Liver (tissue), 9 donors: Measurements from ENCODE around the gene STARD3. TPM values are rescaled to one million over a fixed set of nuclear protein-coding genes. Genes with fewer than 3 reads are reported as not detected.

Experiments used
- DNase-seq: peaks from one replicate; pipeline ENCODE4 v3.0.0-alpha.2; 2017; ENCODE audit warnings: low spot score
- H3K27ac ChIP-seq, 2 donors: one replicate each; pipeline ENCODE4 v1.7.0; 2013; ENCODE audit warnings: inconsistent platforms in 2 of 2, low read length in 2 of 2, control low read depth in 1 of 2, low read depth in 1 of 2, mild to moderate bottlenecking in 1 of 2
- H3K27me3 ChIP-seq, 4 donors: one replicate each; pipeline versions ENCODE4 v1.6.1 to v1.7.0; 2013; ENCODE audit warnings: low read length in 3 of 4, inconsistent platforms in 1 of 4, mild to moderate bottlenecking in 1 of 4, moderate library complexity in 1 of 4; ENCODE audit not compliant: control insufficient read depth in 4 of 4, insufficient read depth in 4 of 4
- H3K36me3 ChIP-seq, 4 donors: one replicate each; pipeline versions ENCODE4 v1.6.1 to v1.7.0; 2013; ENCODE audit warnings: low read length in 3 of 4, mild to moderate bottlenecking in 3 of 4, low read depth in 1 of 4, moderate library complexity in 1 of 4; ENCODE audit not compliant: control insufficient read depth in 4 of 4, insufficient read depth in 3 of 4
- H3K4me1 ChIP-seq, 4 donors: one replicate each; pipeline versions ENCODE4 v1.6.1 to v1.7.0; 2013; ENCODE audit warnings: low read length in 3 of 4, mild to moderate bottlenecking in 3 of 4, moderate library complexity in 1 of 4; ENCODE audit not compliant: control insufficient read depth in 4 of 4, insufficient read depth in 4 of 4
- H3K4me3 ChIP-seq, 3 donors: one replicate each; pipeline versions ENCODE4 v1.6.1 to v1.7.0; 2013; ENCODE audit warnings: low read length in 3 of 3, control low read depth in 1 of 3, low read depth in 1 of 3, mild to moderate bottlenecking in 1 of 3
- H3K9ac ChIP-seq, 2 donors: one replicate each; pipeline ENCODE4 v1.7.0; 2013; ENCODE audit warnings: low read length in 2 of 2, mild to moderate bottlenecking in 2 of 2, moderate library complexity in 2 of 2, control low read depth in 1 of 2, low read depth in 1 of 2
- H3K9me3 ChIP-seq, 4 donors: one replicate each; pipeline versions ENCODE4 v1.6.1 to v1.7.0; 2013; ENCODE audit warnings: low read length in 3 of 4; ENCODE audit not compliant: control insufficient read depth in 4 of 4
- ATF3 ChIP-seq: IDR thresholded peaks from 2 replicates; pipeline ENCODE4 v1.6.1; 2016; ENCODE audit warnings: antibody characterized with exemption
- CTCF ChIP-seq: fragments of 150-350 bp; IDR thresholded peaks from 2 replicates; pipeline ENCODE4 v1.5.1; 2017; ENCODE audit warnings: improper control_type of control experiment, low read depth, low read length; ENCODE audit not compliant: missing input control
- EGR1 ChIP-seq, 2 donors: IDR thresholded peaks; 2 replicates each; pipeline ENCODE4 v1.6.1; 2016 to 2018; ENCODE audit warnings: antibody characterized with exemption in 2 of 2, low read depth in 2 of 2
- FOXA1 ChIP-seq: IDR thresholded peaks from 2 replicates; pipeline ENCODE4 v1.6.1; 2016; ENCODE audit warnings: antibody characterized with exemption
- FOXA2 ChIP-seq: IDR thresholded peaks from 2 replicates; pipeline ENCODE4 v1.6.1; 2016; ENCODE audit warnings: antibody characterized with exemption
- GABPA ChIP-seq, 2 donors: IDR thresholded peaks in 1 of 2; conservative IDR thresholded peaks in 1 of 2; 2 replicates each; pipeline ENCODE4 v1.6.1; 2016; ENCODE audit warnings: antibody characterized with exemption in 2 of 2, mild to moderate bottlenecking in 1 of 2, moderate library complexity in 1 of 2
- HNF4A ChIP-seq, 2 donors: conservative IDR thresholded peaks; 2 replicates each; pipeline ENCODE4 v1.6.1; 2016; ENCODE audit warnings: antibody characterized with exemption in 2 of 2, mild to moderate bottlenecking in 2 of 2
- HNF4G ChIP-seq: IDR thresholded peaks from 2 replicates; pipeline ENCODE4 v1.6.1; 2016; ENCODE audit warnings: antibody characterized with exemption
- JUND ChIP-seq, 2 donors: IDR thresholded peaks; 2 replicates each; pipeline ENCODE4 v1.6.1; 2016; ENCODE audit warnings: antibody characterized with exemption in 2 of 2
- RAD21 ChIP-seq, 2 donors: IDR thresholded peaks; 2 replicates each; pipeline ENCODE4 v1.6.1; 2016; ENCODE audit warnings: antibody characterized with exemption in 2 of 2, mild to moderate bottlenecking in 2 of 2
- REST ChIP-seq: IDR thresholded peaks from 2 replicates; pipeline ENCODE4 v1.6.1; 2016; ENCODE audit warnings: antibody characterized with exemption, mild to moderate bottlenecking
- RXRA ChIP-seq, 2 donors: IDR thresholded peaks; 2 replicates each; pipeline ENCODE4 v1.6.1; 2017 to 2018; ENCODE audit warnings: antibody characterized with exemption in 2 of 2, mild to moderate bottlenecking in 1 of 2
- SP1 ChIP-seq: IDR thresholded peaks from 2 replicates; pipeline ENCODE4 v1.6.1; 2018; ENCODE audit warnings: antibody characterized with exemption, mild to moderate bottlenecking
- TAF1 ChIP-seq: conservative IDR thresholded peaks from 2 replicates; pipeline ENCODE4 v1.6.1; 2016; ENCODE audit warnings: antibody characterized with exemption, mild to moderate bottlenecking
- ZBTB33 ChIP-seq: IDR thresholded peaks from 2 replicates; pipeline ENCODE4 v1.6.1; 2016; ENCODE audit warnings: antibody characterized with exemption
- WGBS: extraction: QIAGEN DNeasy Blood & Tissue Kit; methylation state at CpG from one replicate; pipeline ENCODE4 v1.1.7; 2013; 5-methylcytosine and 5-hydroxymethylcytosine counted together
- polyA plus RNA-seq, 2 donors: library from polyadenylated mRNA; stranded (reverse) in 1 of 2; unstranded in 1 of 2; fragments of 200-250 nt in 1 of 2; fragments of >200 nt in 1 of 2; fragmentation: Nextera tagmentation in 1 of 2; extraction: Ambion mirVana in 1 of 2; gene quantifications; one replicate each; pipeline versions ENCODE4 v1.2.1 to v1.2.3, GENCODE V29; 2013 to 2015
- total RNA-seq, 2 donors: library from RNA; depleted of rRNA; stranded (reverse); fragments of >200 nt; gene quantifications; one replicate each; pipeline ENCODE4 v1.2.3, GENCODE V29; 2014
- TF ChIP-seq, protein P1 (sequence below): IDR thresholded peaks from 2 replicates; pipeline ENCODE4 v1.6.1; 2016; ENCODE audit warnings: antibody characterized with exemption
- donor health status: healthy.
- donor health status: healthy.
- donor health status: healthy.
- donor health status: healthy.
- donor health status: healthy.

Gene STARD3
- total and polyA plus RNA-seq, 4 donors = 15.0 to 34.0 (median 23.2) TPM

DNA sequence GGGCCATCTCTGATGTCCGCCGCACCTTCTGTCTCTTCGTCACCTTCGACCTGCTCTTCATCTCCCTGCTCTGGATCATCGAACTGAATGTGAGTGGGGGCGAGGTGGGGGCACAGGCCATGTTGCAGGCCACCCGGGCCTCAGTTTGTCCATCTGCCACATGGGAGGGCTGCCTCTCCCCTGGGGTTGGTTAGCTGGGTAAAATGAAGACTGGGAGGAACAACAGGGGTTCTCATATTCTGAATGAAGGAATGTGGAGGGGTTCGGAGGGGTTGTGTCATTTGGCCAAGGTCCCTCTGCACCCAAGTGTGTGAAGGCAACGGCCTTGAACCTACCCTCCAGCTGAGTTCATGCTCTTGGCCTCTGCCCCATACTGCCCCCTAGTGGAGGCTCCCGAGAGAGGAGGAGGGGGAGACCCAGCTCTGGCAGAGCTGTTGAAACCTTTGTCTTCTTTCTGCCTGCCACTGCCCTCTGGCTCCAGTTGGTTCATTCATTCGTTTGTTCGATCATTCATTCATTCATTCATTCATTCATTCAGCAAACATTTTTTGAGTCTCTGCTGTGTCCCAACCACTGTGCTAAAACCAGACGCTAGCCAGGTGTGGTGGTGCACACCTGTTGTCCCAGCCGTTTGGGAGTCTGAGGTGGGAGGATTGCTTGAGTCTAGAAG is 16.9 kb downstream of the STARD3 start:
- WGBS = 63% methylated on average over 14 of the region's 14 CpGs
- H3K9me3 ChIP-seq = no peaks in the 10 kb centered on the region
- H3K27me3 ChIP-seq = no peaks in the 10 kb centered on the region
- peaks cover 3 to 6% (median 4%) of the 10 kb centered on the region in 4 donors for H3K4me1 ChIP-seq
- H3K27ac ChIP-seq = no peak overlapping the region
- peak in 1 of 2 donors; percentile 60 for TF ChIP-seq HNF4A (conservative IDR thresholded peaks at IDR 0.05)
- TF ChIP-seq FOXA1 = no peak
- TF ChIP-seq ZBTB33 = no peak
- TF ChIP-seq, protein P1, sequence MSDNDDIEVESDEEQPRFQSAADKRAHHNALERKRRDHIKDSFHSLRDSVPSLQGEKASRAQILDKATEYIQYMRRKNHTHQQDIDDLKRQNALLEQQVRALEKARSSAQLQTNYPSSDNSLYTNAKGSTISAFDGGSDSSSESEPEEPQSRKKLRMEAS = no peak
- no peak for TF ChIP-seq FOXA2
- no peak for TF ChIP-seq JUND (IDR thresholded peaks at IDR 0.05)
- no peak for TF ChIP-seq TAF1
- peak in 1 of 2 donors; percentile 72 for TF ChIP-seq RXRA (IDR thresholded peaks at IDR 0.05)
- TF ChIP-seq EGR1 (IDR thresholded peaks at IDR 0.05; ENCODE audit: low read depth in 2 of 2) = no peak
- TF ChIP-seq GABPA (IDR thresholded peaks at IDR 0.05 in 1 of 2, conservative IDR thresholded peaks at IDR 0.05 in 1 of 2) = no peak
- TF ChIP-seq CTCF = peak; percentile 63
- TF ChIP-seq RAD21 (IDR thresholded peaks at IDR 0.05) = peak in 1 of 2 donors; percentile 75
- no peak for TF ChIP-seq SP1
- TF ChIP-seq ATF3 = no peak
- TF ChIP-seq REST = no peak
- no peak for TF ChIP-seq HNF4G
- no peak overlapping the region for H3K4me3 ChIP-seq
- H3K36me3 ChIP-seq = peaks cover 0 to 7% (median 3%) of the 10 kb centered on the region in 4 donors
- peak; percentile 85 for DNase-seq
- H3K9ac ChIP-seq = no peak overlapping the region
